ENCODE data around the gene PRR14L.

The PRR14L gene

DNA sequence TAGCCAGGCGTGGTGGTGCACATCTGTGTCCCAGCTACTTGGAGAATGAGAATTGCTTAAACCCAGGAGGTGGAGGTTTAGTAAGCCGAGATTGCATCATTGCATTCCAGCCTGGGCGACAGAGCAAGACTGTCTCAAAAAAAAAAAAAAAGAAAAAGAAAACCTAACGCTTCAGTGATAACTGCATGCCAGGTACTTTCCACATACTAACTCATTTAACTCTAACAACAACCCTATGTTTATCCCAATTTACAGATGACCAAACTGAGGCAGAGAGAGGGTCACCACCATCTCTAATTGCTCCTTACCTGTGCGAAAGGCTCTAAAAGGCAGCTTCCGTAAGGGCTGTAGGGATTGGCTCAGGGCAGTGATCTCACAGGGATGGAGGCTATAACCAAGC, 99.5 kb downstream of the PRR14L start:
- no peak overlapping the region for H3K4me3 ChIP-seq
- H3K36me3 ChIP-seq (ENCODE audit: insufficient read depth, low read length) = peaks cover 19% of the 10 kb centered on the region
- no peak overlapping the region for H3K27ac ChIP-seq
- H3K9me3 ChIP-seq (ENCODE audit: low read depth, low read length) = no peaks in the 10 kb centered on the region
- DNase-seq (ENCODE audit: low read depth, low spot score) = no peak
- no peak for TF ChIP-seq FOXP2 (optimal IDR thresholded peaks at IDR 0.05; ENCODE audit: control extremely low read depth, extremely low read length, insufficient read depth)
- TF ChIP-seq EZH2 (IDR thresholded peaks at IDR 0.05) = no peak
- no peak for TF ChIP-seq POLR2AphosphoS5 (IDR thresholded peaks at IDR 0.05; ENCODE audit: borderline replicate concordance, low read depth, low read length)
- H3K9ac ChIP-seq (ENCODE audit: insufficient read length) = no peak overlapping the region

DNA sequence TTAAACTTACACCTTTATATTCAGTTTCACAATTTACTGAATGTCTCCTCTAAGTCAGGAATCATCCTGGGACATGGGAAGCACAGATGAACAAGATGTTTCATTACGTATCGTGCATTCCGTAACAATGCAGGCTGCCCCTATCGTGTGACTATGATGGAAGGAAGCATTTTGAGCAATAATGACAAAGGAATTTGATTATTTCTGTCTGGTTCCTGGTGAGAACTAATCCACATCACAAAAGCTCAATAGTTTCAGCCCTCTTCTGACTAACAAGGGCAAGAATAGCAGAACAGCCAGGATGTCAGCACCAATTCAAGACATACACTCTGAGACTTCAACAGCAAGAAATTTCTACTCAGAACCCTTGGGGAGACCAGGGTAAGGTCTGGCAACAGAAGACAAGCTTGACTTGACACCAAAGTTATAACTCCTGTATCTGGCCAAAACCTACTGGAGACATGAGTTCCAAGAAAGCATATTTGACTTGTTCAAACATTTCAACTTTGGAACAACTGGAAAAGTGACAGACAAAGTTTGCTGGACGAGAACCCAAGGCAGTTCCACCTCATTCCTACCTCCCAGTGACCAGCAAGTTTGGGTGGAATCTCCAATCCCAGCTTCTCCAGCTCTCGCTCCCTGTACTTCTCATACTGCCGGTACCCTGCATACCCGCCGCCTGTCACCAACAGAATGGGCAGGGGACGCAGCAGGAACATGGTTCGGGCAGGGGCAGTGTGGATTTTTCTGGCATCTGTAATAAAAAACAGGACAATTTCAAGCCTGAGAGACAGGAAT, 102.2 kb downstream of the PRR14L start:
- Histone ChIP-seq H3K36me3 (ENCODE audit: insufficient read depth, low read length) (peaks cover 19% of the 10 kb centered on the region), H3K27ac (no peak overlapping the region), H3K9ac (ENCODE audit: insufficient read length) (no peak overlapping the region), H3K4me3 (no peak overlapping the region), H3K9me3 (ENCODE audit: low read depth, low read length) (no peaks in the 10 kb centered on the region)
- no peak for TF ChIP-seq FOXP2 (optimal IDR thresholded peaks at IDR 0.05; ENCODE audit: control extremely low read depth, extremely low read length, insufficient read depth)
- TF ChIP-seq EZH2 (IDR thresholded peaks at IDR 0.05) = no peak
- TF ChIP-seq POLR2AphosphoS5 (IDR thresholded peaks at IDR 0.05; ENCODE audit: borderline replicate concordance, low read depth, low read length) = no peak
- DNase-seq (ENCODE audit: low read depth, low spot score) = no peak

DNA sequence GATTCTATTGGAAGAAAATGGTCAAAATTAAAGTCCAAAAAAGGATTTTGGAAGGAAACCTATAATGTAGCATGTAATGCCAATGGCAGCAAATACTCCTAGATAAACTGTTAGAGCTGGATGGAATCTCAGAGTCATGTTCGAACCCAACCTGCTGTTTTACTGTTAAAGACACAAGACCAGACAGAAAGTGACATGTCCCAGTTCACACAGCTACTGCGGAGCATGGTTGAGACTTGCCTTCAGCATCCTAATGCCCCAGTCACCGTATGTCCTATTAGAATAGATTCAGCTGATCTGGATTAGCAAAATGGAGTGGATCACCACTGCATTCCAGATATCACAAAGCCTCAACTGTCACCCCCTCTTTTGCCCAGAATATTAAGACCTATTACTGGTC, 102.9 kb downstream of the PRR14L start:
- TF ChIP-seq FOXP2 (optimal IDR thresholded peaks at IDR 0.05; ENCODE audit: control extremely low read depth, extremely low read length, insufficient read depth) (no peak), POLR2AphosphoS5 (IDR thresholded peaks at IDR 0.05; ENCODE audit: borderline replicate concordance, low read depth, low read length) (no peak), EZH2 (IDR thresholded peaks at IDR 0.05) (no peak)
- Histone ChIP-seq H3K9me3 (ENCODE audit: low read depth, low read length) (no peaks in the 10 kb centered on the region), H3K4me3 (no peak overlapping the region), H3K27ac (no peak overlapping the region), H3K9ac (ENCODE audit: insufficient read length) (no peak overlapping the region), H3K36me3 (ENCODE audit: insufficient read depth, low read length) (peaks cover 19% of the 10 kb centered on the region)
- no peak for DNase-seq (ENCODE audit: low read depth, low spot score)

DNA sequence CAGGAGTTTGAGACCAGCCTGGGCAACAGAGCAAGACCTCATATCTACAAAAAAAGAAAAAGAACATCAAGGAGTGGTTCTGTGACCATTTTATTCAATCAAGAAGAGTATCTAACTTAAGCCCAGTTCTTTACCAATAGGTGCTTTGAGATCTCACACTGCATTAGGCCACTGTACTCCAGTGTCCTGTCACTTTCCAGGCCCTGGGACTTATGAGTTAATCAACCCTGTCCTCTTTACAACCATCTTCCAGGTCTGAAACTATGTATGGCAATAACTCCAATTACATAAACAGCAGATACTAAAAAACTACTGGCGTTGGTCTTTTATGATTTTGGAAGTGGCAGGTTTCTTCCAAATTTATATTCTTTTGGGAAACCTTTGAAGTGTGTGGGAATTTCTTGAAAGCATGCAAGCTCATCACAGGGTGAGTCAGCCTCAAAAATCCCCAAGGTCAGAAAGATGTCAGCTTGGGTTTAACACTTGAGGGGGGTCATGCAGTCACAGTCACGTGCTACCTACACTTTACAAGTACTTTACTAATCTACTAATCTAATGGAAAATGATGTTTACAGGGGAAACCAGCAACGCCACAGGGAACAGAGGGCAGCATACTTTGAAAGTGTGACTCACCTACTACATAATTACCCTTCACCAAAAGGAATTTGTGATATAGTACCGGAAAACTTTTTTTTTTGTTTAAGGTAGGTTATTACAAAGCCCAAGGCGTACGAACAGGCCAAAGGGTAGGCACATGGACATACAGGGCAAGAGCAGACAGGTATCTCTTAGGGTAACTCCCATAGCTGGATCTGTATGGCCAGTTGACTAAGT, 103.5 kb downstream of the PRR14L start:
- peaks cover 19% of the 10 kb centered on the region for H3K36me3 ChIP-seq (ENCODE audit: insufficient read depth, low read length)
- H3K4me3 ChIP-seq = no peak overlapping the region
- TF ChIP-seq FOXP2 (optimal IDR thresholded peaks at IDR 0.05; ENCODE audit: control extremely low read depth, extremely low read length, insufficient read depth) = no peak
- TF ChIP-seq POLR2AphosphoS5 (IDR thresholded peaks at IDR 0.05; ENCODE audit: borderline replicate concordance, low read depth, low read length) = no peak
- no peak for TF ChIP-seq EZH2 (IDR thresholded peaks at IDR 0.05)
- no peak overlapping the region for H3K27ac ChIP-seq
- no peak overlapping the region for H3K9ac ChIP-seq (ENCODE audit: insufficient read length)
- no peaks in the 10 kb centered on the region for H3K9me3 ChIP-seq (ENCODE audit: low read depth, low read length)
- DNase-seq (ENCODE audit: low read depth, low spot score) = no peak

DNA sequence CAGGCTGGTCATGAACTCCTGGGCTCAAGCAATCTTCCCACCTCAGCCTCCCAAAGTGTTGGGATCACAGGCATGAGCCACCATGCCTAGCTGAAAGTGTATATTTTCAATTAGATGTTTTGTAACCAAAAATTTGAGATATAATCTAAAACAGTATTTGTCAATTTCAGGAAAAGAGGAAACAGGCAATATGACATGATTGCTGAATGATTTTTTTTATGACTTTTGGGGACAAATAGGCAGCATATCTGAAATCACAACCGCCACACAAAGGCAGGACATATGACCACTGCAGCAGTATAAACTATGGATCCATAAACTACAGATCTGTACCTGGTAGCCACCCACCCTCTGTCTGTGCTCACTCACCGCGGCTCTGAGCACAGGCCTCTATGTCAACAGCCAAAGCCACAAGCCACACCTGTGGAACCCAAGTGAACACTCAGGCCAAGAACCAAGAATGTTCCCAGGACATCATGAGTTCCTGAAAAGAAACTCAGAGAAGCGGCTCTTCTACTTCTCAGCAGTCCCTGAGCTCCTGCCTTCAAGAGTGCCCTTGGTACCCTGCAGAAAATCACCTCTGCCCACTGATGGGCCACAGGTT, 110.4 kb downstream of the PRR14L start:
- TF ChIP-seq EZH2 (IDR thresholded peaks at IDR 0.05) (no peak), FOXP2 (optimal IDR thresholded peaks at IDR 0.05; ENCODE audit: control extremely low read depth, extremely low read length, insufficient read depth) (no peak), POLR2AphosphoS5 (IDR thresholded peaks at IDR 0.05; ENCODE audit: borderline replicate concordance, low read depth, low read length) (no peak)
- Histone ChIP-seq H3K27ac (no peak overlapping the region), H3K4me3 (no peak overlapping the region), H3K36me3 (ENCODE audit: insufficient read depth, low read length) (no peaks in the 10 kb centered on the region), H3K9me3 (ENCODE audit: low read depth, low read length) (no peaks in the 10 kb centered on the region), H3K9ac (ENCODE audit: insufficient read length) (no peak overlapping the region)
- no peak for DNase-seq (ENCODE audit: low read depth, low spot score)

DNA sequence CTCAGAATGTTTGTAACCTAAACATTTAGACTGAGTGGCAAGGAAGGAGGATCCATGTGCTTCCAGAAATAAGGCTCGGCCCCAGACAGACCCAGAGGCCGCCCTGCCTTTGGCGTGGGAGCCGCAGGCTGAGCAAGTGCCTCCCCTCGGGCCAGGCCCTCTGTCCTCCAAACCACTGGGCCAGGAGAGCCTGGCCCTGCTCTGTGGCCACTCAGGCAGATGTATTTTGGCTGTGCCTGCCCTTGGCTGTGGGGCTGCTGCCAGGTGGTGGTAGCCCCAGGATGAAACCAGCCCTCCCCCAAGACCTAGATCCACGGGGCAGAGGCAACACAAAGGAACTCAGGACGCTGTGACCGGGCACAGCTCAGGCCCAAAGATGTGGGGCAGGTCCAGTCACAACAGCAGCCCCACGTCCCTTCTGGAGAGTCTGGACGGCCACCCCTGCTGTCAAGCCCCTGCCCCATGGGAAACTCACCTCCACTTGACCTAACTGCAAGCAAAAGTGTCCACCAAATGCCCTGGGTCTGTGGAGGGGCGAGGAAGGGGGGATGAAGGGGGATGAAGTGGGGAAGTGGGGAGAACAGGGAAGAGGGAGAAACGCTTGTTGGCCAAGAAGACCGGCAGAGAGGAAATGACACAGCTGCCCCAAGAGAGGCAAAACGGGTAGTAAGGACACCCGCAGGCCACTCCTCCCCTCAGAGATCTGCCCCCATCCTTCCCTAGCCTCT, 111.9 kb downstream of the PRR14L start:
- Histone ChIP-seq H3K9me3 (ENCODE audit: low read depth, low read length) (no peaks in the 10 kb centered on the region), H3K9ac (ENCODE audit: insufficient read length) (no peak overlapping the region), H3K4me3 (no peak overlapping the region), H3K36me3 (ENCODE audit: insufficient read depth, low read length) (no peaks in the 10 kb centered on the region), H3K27ac (no peak overlapping the region)
- TF ChIP-seq POLR2AphosphoS5 (IDR thresholded peaks at IDR 0.05; ENCODE audit: borderline replicate concordance, low read depth, low read length) = no peak
- no peak for TF ChIP-seq FOXP2 (optimal IDR thresholded peaks at IDR 0.05; ENCODE audit: control extremely low read depth, extremely low read length, insufficient read depth)
- no peak for TF ChIP-seq EZH2 (IDR thresholded peaks at IDR 0.05)
- no peak for DNase-seq (ENCODE audit: low read depth, low spot score)

DNA sequence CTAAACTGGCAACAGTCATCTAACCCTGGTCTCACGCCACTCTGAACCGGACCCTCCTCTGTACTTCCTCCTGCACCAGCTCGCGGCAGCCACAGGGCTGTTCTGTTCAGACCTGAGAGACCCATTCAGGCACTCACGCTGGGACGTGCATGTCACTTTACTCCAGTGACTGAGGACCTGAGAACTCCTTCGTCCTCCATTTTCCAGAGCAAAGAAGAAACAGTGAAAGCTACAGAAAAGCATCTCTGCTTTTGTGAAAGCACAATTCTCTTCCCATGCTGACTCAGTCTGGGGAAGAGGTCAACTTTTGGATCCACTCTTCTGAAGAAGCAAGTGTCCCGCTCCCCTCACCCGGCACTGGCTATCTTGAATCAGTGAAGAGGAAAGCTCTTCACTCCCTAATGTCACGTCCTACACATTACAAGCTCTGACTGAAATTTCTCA, 112.5 kb downstream of the PRR14L start:
- TF ChIP-seq POLR2AphosphoS5 (IDR thresholded peaks at IDR 0.05; ENCODE audit: borderline replicate concordance, low read depth, low read length) (no peak), FOXP2 (optimal IDR thresholded peaks at IDR 0.05; ENCODE audit: control extremely low read depth, extremely low read length, insufficient read depth) (no peak), EZH2 (IDR thresholded peaks at IDR 0.05) (no peak)
- Histone ChIP-seq H3K4me3 (no peak overlapping the region), H3K27ac (no peak overlapping the region), H3K9ac (ENCODE audit: insufficient read length) (no peak overlapping the region), H3K36me3 (ENCODE audit: insufficient read depth, low read length) (no peaks in the 10 kb centered on the region), H3K9me3 (ENCODE audit: low read depth, low read length) (no peaks in the 10 kb centered on the region)
- DNase-seq (ENCODE audit: low read depth, low spot score) = no peak

All from SK-N-MC (cell line).